Stimulated activated CD4-positive, alpha-beta T cell treated with anti-CD3 and anti-CD28 coated beads, Interleukin-4, amount 100 ng/mL, for 48 hours (primary cell): Measurements from ENCODE around the gene UQCR11.
A peak's percentile ranks its signal among the peaks of the same experiment; 100 is the strongest.

Source experiments
- DNase-seq, 2 donors: peaks; one replicate each; pipeline ENCODE4 v3.0.0-alpha.2; 2020; ENCODE audit warnings: low read depth in 2 of 2

The UQCR11 gene

GRCh38 chr19:1592024-1592754 lies 13.1 kb downstream of the UQCR11 start:
- DNase-seq = peak; percentile 74 to 79

GRCh38 chr19:1591421-1592023 lies 13.7 kb downstream of the UQCR11 start:
- no peak for DNase-seq

- DNase-seq = no peak
Observed at GRCh38 chr19:1590641-1591397, 14.4 kb downstream of the UQCR11 start.

DNA sequence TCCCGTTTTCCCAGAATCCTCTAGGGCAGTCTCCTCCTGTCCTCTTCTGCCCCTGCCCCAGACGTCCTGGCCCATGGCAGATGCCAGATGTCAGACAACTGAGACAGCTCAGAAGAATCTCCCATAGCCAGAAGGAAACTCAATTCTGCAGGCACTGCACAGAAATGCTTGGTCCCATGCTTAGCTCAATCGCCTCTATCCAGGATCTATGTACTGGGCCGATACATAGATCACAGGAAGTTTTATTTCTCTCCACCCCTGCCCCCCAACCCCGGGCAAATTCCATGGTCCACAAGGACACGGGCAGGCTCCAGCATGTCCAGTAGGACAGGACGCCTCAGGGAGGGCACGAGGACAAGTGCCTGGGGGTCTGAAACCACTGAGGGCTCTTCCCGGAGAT lies 17.4 kb downstream of the UQCR11 start:
- DNase-seq = no peak

- no peak for DNase-seq
Observed at GRCh38 chr19:1585243-1585580, 20.1 kb downstream of the UQCR11 start.

GRCh38 chr19:1584500-1585242 lies 20.6 kb downstream of the UQCR11 start:
- DNase-seq = no peak

DNA sequence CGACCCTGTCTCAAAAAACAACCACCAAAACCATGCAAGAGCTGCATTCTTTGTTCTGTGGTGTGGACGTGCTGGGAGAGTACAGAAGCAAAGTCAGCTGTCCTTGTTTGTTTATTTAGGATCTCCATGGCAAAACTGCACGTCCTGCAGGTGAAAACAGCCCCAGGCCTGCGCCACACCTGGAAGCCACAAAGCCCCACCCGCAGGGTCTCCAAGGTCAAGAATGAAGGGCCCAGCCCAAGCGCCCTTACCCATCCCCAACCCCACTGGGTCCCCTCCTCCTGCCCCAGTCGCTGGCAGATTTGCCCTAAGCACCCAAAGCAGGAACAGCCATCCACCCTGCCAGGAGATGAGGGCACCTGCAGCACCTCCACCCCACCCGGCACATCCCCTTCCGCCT lies 23.1 kb downstream of the UQCR11 start:
- DNase-seq = no peak

- no peak for DNase-seq
Observed at GRCh38 chr19:1580957-1581356, 24.3 kb downstream of the UQCR11 start.

DNA sequence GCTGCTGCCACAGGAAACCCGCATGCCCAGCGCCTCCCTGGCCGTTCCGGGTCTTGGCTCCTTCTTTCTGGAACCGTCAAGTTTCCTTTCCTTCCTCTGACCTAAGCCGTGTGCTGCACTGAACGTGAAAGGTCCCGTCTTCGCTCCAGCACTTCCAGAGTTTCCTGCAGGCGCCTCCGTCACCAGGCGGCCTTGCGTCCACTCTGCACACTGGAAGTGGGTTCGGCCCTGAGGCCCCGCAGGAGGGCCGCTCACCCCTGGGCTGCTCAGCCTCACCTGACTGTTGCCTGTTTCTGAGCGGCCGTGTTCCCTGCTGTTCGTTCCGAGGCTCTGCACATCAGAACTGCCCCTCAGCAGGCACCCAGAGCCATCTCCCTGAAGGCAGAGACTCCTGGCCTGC lies 24.9 kb downstream of the UQCR11 start:
- DNase-seq = no peak

DNA sequence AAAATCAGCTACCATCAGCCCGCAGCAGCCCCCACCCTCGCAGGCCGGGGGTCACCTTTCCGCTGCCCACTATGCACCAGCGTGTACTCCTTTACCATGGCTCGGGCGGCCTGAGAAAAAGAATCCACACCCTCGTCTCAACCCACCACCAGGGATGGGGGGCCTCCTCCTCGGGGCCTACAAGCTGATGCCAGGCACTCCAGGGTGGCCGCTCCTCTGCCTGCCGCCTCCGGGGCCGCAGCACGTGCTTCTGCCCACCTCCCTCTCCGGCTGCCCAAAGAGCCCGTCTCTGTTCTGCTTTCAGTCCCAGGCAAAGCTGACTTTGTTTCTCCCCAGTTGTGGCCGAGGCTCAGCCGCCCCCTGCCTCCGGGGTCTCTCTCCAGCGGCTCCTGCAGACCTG lies 26.0 kb downstream of the UQCR11 start:
- no peak for DNase-seq

GRCh38 chr19:1577929-1578618 lies 27.2 kb downstream of the UQCR11 start:
- DNase-seq = no peak

DNA sequence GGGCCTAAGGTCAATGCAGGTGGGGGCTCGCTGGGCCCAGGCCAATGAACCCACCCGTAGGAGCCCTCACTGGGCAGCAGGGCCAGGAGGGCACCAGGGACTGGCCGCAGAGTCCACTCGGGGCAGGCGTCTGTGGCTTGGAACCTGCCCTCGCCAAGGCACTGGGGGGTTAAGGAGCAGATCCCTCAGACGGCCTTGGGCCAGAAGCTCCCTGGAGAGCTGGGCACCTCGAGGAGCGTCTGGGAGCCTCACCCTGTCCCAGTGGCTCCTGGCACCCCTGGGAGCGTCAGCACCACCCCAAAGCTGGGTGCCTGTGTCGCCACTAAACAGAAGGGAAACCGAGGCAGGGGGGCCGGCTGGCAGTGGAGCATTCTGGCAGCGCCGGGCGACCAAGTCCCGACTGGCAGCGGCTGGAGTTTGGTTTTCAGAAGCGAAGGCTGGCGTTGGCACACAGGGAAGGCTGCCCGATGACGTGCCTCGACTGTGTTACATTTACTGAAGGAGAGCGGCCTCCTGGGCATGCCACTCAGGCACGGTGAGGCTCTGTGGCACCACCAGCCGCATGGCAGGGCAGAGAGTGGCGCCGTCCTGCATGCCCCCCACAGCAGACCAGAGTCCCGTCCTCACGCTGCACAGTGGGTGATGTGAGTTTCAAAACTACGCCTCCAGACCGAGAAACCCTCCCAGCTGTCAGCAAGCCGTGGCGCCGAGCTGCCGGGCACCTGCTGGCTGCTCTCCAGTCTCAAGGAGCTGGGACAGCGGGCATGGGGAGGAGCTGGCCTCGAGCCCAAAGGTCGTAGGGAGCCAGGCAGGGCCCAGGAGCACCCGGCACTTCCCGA lies 28.0 kb downstream of the UQCR11 start:
- no peak for DNase-seq

GRCh38 chr19:1576242-1577089 lies 28.8 kb downstream of the UQCR11 start:
- DNase-seq = no peak

- no peak for DNase-seq
Observed at GRCh38 chr19:1575323-1576241, 29.7 kb downstream of the UQCR11 start.

- no peak for DNase-seq
Observed at GRCh38 chr19:1574354-1575136, 30.7 kb downstream of the UQCR11 start.

- DNase-seq = no peak
Observed at GRCh38 chr19:1572795-1573194, 32.5 kb downstream of the UQCR11 start.

DNA sequence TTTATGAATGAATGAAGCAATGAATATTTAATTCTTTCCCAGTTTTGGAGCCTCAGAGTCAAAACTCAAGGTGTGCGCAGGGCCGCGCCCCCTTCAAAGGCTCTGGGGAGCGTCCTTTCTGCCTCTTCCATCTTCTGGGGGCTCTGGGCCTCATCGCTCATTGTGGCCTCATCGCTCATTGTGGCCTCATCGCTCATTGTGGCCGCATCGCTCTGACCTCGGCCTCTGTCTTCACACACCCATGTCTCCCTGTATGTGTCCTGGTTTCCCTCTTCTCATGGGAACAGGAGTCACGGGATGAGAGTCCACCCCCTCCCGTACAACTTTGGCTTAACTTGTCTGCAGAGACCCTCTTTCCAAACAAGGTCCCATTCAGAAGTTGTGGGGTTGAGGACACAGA lies 33.9 kb downstream of the UQCR11 start:
- DNase-seq = no peak

DNA sequence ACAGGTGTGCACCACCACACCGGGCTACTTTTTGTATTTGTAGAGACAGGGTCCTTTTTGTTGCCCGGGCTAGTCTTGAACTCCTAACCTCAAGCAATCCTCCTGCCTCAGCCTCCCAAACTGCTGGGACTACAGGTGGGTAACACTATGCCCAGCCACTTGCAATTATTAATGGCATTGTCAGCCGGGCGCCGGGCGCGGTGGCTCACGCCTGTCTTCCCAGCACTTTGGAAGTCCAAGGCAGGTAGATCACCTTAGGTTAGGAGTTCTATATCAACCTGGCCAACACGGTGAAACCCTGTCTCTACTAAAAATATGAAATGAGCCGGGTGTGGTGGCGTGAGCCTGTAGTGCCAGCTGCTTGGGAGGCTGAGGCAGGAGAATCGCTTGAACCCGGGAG lies 34.4 kb downstream of the UQCR11 start:
- no peak for DNase-seq
